Erythroblast (primary cell): ENCODE measurements around the gene ASNSD1.
"Not testable (repeated sequence)": the region's sequence is repeated elsewhere in the genome, so short reads cannot be mapped to it uniquely, and the experiment has no call there.

Source experiments
- DNase-seq, 2 experiments: peaks; one replicate each; lab custom pipeline; 2025; lab: John Stamatoyannopoulos, UW
- GATA1 ChIP-seq: IDR thresholded peaks from 2 replicates; pipeline ENCODE4 v1.6.1; 2011; ENCODE audit warnings: low read depth, mild to moderate bottlenecking, control low read depth, low read length, moderate library complexity
- POLR2A ChIP-seq: IDR thresholded peaks from 2 replicates; pipeline ENCODE4 v1.6.1; 2011; ENCODE audit warnings: mild to moderate bottlenecking, low read length

ASNSD1 gene

DNA sequence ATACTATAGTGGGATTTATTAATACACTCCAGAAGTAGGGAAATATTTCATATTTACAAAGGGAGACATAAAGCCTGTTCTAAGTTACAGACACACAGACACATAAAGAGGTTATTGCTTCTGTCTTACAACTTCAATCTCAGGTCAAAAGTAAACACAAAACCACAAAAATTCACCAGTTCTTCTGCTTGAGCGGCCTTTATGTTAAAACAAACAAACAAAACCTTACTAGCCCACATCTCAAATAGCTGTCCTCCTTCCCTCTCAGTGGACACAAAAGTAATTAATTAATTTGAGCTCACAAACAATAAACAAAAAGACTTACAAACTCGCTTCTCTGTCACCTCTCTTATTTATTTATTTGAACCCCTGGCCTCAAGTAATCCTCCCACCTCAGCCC is 1.5 kb upstream of the ASNSD1 start:
- DNase-seq: no peak
- TF ChIP-seq GATA1: no peak
- TF ChIP-seq POLR2A: no peak

DNA sequence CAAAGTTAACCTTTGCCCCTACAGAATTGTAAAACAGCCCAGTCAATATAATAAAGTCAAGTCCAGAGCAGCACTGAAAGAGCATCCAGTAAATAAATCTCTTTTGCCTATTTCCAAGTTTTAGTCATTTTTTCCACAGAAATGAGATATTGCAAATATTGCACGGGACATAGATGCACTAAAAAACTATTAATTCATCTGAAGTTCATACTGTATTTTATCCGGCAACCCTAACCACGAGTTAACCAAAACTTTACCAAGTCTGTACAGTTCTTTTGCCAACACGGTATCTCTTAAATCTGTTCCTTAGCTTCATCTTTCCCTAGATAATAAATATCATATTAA is 484 bp upstream of the ASNSD1 start:
- TF ChIP-seq GATA1 (no peak), POLR2A (no peak)
- DNase-seq: no peak

DNA sequence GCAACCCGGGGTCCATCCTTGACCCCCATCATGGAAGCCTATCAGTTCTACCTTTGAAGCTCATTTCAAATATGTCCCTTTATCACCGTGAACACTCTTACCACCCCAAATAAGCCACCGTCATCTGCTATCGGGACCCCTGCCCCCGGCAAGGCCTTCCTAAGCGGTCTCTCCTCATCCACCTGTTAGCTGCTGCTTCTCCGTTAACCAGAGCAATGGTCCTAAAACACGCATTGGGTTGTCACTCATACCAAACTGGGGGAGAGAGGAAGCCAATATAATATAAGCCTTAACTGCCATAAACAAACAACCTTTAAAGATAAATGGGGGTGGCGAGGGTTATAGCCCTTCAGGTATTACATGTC is 680 bp downstream of the ASNSD1 start:
- TF ChIP-seq POLR2A (no peak), GATA1 (no peak)
- peak; percentile 56 to 69 for DNase-seq

DNA sequence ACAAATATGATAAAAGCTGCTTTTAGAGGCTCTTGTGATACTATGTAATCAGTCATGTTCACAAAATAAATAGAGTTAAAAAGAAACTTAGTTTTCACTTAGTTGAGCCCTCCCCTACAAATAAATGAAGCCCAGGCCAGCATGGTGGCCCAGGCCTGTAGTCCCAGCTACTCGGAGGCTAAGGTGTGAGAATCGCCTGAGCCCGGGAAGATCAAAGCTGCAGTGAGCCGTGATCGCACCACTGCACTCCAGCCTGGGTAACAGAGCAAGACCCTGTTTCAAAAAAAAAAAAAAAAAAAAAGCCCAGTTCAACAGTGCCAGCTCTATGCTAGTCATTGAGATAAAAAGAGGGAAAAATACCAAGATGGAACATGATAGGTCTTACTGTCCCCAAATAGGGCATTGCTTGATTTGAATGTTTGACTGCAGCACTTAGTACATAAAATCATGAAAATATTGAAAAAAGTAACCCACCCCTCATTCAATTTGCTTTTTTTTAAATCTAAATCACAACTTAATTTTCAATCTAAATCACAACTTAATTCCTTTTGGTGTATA is 1.5 kb downstream of the ASNSD1 start:
- no peak for DNase-seq
- TF ChIP-seq GATA1: no peak
- no peak for TF ChIP-seq POLR2A

DNA sequence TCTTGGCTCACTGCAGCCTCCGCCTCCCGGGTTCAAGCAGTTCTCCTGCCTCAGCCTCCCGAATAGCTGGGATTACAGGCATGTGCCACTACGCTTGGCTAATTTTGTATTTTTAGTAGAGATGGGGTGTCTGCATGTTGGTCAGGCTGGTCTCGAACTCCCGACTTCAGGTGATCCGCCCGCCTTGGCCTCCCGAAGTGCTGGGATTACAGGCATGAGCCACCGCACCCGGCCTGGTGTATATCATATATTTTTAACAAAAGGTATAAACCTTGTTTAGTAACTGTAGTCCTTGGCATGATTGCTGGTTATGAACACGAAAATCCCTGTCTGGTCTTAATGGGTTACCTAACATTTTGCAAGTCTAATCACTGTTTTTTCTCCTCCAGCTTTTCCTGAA is 2.1 kb downstream of the ASNSD1 start:
- DNase-seq: not testable (repeated sequence)

DNA sequence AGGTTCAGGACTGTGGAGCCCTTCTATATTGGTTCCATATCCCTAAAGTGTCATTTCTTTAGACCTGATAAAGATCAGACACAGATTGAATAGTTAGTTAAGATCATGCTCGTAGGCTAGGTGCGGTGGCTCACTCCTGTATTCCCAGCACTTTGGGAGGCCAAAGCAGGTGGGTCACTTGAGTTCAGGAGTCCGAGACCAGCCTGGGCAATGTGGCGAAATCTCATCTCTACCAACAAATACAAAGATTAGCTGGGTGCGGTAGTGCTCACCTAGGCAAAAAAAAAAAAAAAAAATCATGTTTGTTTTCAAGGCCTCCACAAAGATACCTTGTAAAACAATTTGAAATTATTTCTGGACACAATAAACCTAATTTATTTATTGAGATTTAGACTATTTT is 8.7 kb downstream of the ASNSD1 start:
- no peak for TF ChIP-seq POLR2A
- TF ChIP-seq GATA1: no peak

DNA sequence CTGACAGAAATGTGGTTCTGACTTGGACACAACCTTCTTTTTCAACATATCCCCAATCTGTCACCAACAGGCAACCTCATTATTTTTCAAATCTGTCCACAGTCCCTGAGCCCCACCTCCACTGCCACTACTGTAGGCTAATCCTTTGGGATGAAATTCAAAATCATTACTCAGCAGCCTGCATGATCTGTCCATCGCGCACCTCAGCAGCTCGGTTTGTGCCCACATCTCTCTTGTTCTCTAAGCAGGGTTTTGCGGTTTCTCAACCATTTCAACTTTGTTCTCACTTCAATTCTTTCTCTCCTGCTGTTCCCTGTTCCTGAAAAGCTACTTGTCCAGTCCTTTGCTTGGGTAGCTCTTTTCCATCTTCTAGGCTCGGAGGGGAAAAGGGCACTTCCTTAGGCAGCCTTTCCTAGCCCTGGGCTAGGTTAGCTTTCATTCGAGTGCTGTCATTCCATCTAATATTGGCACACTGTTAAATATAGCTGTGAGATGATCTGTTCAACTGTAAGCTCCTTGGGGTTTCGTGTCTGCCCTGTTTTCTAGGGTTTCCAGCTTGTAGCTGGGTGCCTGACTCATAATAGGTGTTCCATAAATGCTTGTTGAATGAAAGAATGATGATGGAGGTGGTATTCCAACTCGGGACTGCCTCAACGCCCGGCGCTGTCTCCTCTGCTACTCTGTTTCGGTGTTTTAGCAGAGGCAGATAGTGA is 12.6 kb downstream of the ASNSD1 start:
- TF ChIP-seq GATA1: no peak
- TF ChIP-seq POLR2A: no peak
- DNase-seq: no peak

More for the DNA sequence above, 8.7 kb downstream of the ASNSD1 start:
- no peak for DNase-seq

DNA sequence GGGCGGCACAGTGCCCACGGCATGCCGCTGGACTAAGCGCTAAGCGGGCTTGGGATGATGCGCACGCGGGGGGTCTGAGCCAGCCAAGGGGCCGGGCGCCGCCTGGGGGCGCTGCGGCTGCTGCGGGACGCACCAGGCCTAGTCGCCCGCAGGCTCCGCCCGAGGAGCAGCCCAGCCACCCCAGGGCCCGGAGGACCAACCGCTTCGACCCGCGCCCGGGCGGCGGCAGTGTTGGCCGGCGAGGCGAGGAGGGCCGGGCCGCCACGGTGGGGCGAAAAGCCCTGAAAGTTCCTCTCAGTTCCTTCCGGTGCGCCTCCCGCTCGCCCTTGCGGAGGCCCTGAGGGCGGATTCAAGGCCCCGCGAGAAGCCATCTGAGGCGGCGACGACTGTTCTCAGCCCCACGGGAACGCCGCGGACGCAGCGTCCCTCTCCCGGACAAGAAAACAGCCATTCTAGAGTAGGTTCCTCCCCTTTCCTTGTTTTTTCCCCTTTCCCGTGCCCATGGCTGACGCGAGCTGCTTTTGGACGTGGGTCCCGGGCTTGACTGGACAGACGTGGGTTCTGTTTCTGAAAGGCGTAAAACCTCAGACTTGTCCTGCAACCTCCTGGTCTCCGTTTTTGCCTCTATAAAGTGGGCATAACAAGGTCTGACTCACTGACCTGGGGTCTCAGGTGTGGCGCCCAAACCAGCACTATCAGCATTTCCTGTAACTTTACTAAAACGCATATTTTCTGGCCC is 13.3 kb downstream of the ASNSD1 start, which contains the start of gene ANKAR:
Gene ANKAR (plus strand): TSS at position 297 of the 739 bp plus-strand sequence. CDS start 1,821 bp downstream, outside the sequence.
- TF ChIP-seq POLR2A (peak; percentile 81), GATA1 (no peak)
- DNase-seq: peak; percentile 92 to 95

DNA sequence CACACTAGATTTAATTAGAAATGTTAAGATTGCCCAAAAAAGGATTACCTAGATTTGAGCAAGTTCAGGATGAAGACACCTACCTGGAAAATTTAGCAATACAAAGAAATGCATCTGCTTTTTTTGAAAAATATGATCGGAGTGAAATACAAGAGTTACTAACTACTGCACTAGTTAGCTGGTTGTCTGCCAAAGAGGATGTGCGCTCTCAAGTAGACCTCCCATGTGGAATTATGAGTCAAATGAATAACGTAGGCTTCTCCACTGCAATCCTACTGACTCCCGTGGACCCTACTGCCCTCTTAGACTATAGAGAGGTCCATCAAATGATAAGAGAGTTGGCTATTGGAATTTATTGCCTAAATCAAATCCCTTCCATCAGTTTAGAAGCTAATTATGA is 15.2 kb downstream of the ASNSD1 start:
- no peak for DNase-seq
- no peak for TF ChIP-seq POLR2A

DNA sequence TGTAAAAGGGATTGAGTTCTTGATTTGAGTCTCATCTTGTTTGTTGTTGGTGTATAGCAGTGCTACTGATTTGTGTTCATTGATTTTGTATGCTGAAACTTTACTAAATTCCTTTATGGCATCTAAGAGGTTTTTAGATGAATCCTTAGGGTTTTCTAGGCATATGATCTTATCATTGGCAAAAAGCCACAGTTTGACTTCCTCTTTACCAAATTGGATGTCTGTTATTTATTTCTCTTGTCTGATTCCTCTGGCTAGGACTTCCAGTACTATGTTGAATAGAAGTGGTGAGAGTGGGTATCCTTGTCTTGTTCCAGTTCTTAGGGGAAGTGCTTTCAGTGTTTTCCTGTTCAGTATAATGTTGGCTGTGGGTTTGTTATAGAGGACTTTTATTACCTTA is 18.0 kb downstream of the ASNSD1 start:
- no peak for DNase-seq

DNA sequence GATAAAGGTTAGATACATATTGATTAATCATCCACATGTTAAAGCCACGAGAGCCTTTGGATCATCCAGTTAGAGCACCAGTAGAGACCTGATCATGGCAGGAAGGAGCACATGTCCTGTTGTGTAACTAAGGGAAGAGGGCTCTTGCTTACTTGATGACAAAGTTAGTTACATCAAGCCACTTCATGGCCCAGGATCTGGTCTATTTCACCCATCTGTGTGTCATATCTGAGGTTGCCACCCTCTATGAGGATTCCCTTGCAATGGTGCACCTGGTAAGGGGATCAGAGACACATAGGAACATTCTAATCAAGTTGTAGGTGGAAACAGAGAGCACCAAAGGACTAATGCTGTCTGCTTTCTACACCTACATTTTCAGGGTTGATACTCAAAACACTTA is 19.9 kb downstream of the ASNSD1 start:
- no peak for DNase-seq

More for the DNA sequence above, 18.0 kb downstream of the ASNSD1 start:
- TF ChIP-seq POLR2A (no peak), GATA1 (no peak)

DNA sequence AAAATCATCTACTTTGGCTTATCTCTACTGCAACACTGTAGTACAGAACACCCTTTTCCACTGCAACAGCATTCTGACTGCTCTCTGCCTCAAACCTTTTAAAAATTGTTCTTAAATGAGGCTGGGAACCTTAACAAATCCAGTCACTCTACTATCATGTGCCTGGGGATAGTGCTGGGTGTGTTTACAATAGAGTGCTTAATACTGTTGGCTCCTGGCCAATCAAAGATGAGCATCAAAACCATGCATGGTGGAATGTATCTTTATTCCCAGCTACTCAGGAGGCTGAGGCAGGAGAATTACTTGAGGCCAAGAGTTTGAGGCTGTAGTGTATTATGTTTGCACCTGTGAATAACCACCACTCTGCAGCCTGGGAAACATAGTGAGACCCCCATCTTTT is 20.6 kb downstream of the ASNSD1 start:
- TF ChIP-seq GATA1: no peak
- TF ChIP-seq POLR2A: no peak
- peak; percentile 21 to 40 for DNase-seq

More for the DNA sequence above, 19.9 kb downstream of the ASNSD1 start:
- TF ChIP-seq POLR2A (no peak), GATA1 (no peak)

DNA sequence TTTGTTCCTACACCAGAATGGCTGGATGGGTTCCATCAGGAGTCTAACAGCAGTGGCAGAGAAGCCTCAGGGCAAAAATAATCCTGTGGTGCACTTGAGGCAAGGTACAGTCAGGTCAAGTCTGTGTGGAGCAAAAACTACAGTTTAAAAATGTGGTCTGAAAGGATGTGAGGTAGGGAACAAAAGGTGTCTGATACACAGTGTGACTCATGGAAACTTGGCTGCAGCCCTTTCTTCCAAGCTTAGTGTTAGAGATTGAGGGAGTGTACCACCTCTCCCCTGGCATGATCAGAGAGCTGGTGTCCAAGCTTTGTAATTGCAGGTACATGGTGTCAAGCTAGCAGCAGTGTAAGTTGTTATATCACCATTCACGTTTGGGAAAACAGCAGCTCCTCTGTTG is 22.1 kb downstream of the ASNSD1 start:
- DNase-seq: no peak
- no peak for TF ChIP-seq GATA1
- no peak for TF ChIP-seq POLR2A

DNA sequence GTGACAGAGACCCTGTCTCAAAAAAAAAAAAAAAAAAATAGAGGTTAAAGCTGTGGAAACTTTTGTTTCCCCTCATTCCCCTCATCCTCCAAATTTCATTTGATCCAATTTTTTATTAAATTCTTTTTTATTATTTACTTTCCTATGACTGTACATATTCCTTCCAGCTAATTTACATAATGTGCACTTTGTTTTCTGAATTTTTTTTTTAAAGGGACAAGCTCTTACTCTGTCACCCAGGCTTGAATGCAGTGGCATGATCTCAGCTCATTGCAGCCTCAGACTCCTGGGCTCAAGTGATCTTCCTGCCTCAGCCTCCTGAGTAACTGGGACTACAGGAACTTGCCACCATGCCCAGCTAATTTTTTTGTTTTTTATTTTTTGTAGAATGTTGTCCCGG is 23.6 kb downstream of the ASNSD1 start:
- DNase-seq: no peak
- no peak for TF ChIP-seq POLR2A
- TF ChIP-seq GATA1: no peak
